GM12892 (cell line): ENCODE results near the gene TTLL11.

Experiments used
- POLR2A ChIP-seq: IDR thresholded peaks from 2 replicates; pipeline ENCODE4 v1.6.1; 2011; ENCODE audit warnings: low read depth, low read length, control low read depth
- POLR2AphosphoS5 ChIP-seq: IDR thresholded peaks from 2 replicates; pipeline ENCODE4 v1.6.1; 2011; ENCODE audit warnings: low read depth, low read length, control low read depth
- TAF1 ChIP-seq: IDR thresholded peaks from 2 replicates; pipeline ENCODE4 v1.6.1; 2011; ENCODE audit warnings: low read depth, mild to moderate bottlenecking, control low read depth, low read length, borderline replicate concordance

- TF ChIP-seq POLR2AphosphoS5 (no peak), POLR2A (no peak), TAF1 (no peak)
These were observed 319.0 kb downstream of the TTLL11 start for GRCh38 chr9:121773954-121774714.
